B cell (primary cell): ENCODE results near the gene NRL.

Experiments
- EZH2 ChIP-seq: IDR thresholded peaks from 2 replicates; pipeline ENCODE4 v1.6.1; 2012; ENCODE audit warnings: borderline replicate concordance, low read depth, mild to moderate bottlenecking, moderate library complexity, low read length; ENCODE audit not compliant: insufficient read depth, poor library complexity, severe bottlenecking
- TF ChIP-seq, protein P1 (sequence below): fragments of 200-600 bp; IDR thresholded peaks from one replicate; pipeline ENCODE4 v1.8.0; 2022; ENCODE audit warnings: antibody characterized with exemption, mild to moderate bottlenecking

DNA sequence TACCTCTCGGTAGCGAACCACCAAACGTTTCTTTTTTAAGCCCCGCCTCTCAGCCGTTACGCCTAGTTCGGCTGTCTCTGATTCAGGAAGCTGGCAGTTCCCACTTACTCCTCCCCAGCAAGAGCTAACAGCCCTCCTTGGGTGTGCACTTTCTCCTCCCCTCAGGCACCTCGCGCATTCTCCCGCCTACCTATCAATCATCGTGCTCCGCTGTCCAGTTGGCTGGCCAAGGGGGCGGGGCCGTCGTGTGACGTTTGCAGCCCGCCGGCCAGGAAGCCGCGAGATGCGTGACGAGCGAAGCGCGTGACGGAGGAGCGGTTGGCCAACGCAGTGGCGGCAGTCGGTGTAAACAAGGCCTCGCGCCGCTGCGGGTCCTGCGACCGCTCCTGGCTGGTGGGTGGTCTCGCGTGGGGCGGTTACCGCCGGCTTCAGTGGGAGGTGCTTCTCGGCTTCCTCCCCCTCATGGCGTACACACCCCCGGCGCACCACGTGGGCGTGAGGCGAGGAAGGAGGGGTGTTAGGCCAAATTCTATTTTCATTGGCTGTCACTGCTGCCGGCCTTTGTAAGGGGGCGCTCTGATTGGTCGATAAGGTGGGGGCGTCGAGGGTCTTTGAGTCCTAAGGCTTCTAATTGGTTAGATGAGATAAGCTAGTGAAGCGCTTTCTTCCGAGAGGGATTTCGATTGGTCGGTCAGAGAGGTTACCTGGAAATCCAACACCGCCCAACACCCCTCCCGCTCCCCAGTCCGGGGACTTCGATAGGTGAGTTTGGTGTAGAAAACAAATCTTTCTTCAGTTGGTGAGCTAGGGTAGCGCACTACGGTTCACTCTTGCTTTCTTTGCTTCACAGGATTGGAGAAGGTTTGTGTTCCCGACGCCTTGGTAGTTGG, at the start of gene NRL, which contains the start of gene DCAF11:
- TF ChIP-seq EZH2, result no peak
- TF ChIP-seq, protein P1, sequence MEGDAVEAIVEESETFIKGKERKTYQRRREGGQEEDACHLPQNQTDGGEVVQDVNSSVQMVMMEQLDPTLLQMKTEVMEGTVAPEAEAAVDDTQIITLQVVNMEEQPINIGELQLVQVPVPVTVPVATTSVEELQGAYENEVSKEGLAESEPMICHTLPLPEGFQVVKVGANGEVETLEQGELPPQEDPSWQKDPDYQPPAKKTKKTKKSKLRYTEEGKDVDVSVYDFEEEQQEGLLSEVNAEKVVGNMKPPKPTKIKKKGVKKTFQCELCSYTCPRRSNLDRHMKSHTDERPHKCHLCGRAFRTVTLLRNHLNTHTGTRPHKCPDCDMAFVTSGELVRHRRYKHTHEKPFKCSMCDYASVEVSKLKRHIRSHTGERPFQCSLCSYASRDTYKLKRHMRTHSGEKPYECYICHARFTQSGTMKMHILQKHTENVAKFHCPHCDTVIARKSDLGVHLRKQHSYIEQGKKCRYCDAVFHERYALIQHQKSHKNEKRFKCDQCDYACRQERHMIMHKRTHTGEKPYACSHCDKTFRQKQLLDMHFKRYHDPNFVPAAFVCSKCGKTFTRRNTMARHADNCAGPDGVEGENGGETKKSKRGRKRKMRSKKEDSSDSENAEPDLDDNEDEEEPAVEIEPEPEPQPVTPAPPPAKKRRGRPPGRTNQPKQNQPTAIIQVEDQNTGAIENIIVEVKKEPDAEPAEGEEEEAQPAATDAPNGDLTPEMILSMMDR, result no peak
